ENCODE results near the gene LHX6. TPM values are rescaled to one million over a fixed set of nuclear protein-coding genes. Genes with fewer than 3 reads are reported as not detected.

Gene LHX6
- total and polyA plus RNA-seq, 2 experiments from 2014 or later: 1.0 to 1.2 TPM

GRCh38 chr9:122254761-122255160 lies 26.0 kb upstream of the LHX6 start:
- H3K36me3 Mint-ChIP-seq (ENCODE audit: low read depth): peaks cover 26% of the 10 kb centered on the region
- H3K9me2 ChIP-seq (ENCODE audit: insufficient read depth): no peaks in the 10 kb centered on the region
- no peak overlapping the region for H3K27ac Mint-ChIP-seq
- H3K4me1 ChIP-seq (ENCODE audit: insufficient read depth): peaks cover 52% of the 10 kb centered on the region
- H3F3A ChIP-seq (replicated peaks; ENCODE audit: low read depth): no peaks in the 10 kb centered on the region; the same call in 1 of the 2 replicates
- no peak; the same call in 2 of the 3 replicates for ATAC-seq
- H3K4me1 Mint-ChIP-seq: peaks cover 29% of the 10 kb centered on the region
- no peak overlapping the region for H3K4me3 ChIP-seq
- H3K27me3 Mint-ChIP-seq (ENCODE audit: insufficient read depth, low read depth, poor library complexity): peaks cover 1% of the 10 kb centered on the region
- peaks cover 12% of the 10 kb centered on the region for H3K79me2 ChIP-seq (replicated peaks; ENCODE audit: insufficient read depth)
- H3K9me3 Mint-ChIP-seq: no peaks in the 10 kb centered on the region
- peaks cover 15% of the 10 kb centered on the region; the same call in 1 of the 2 replicates for H3K36me3 ChIP-seq (ENCODE audit: insufficient read depth)
- DNase-seq (ENCODE audit: low spot score): no peak
- TF ChIP-seq EZH2 (IDR thresholded peaks at IDR 0.05; ENCODE audit: low read depth, unreplicated experiment): no peak
- no peak for TF ChIP-seq ZNF331 (CRISPR knock-in tag; IDR thresholded peaks at IDR 0.05; ENCODE audit: low read depth)
- TF ChIP-seq ZNF114 (CRISPR knock-in tag; IDR thresholded peaks at IDR 0.05): no peak
- TF ChIP-seq NANOG (IDR thresholded peaks at IDR 0.05; ENCODE audit: borderline replicate concordance): no peak
- no peak for TF ChIP-seq CTCF (conservative IDR thresholded peaks at IDR 0.05; ENCODE audit: low read depth in 2 of 2)
- no peak for TF ChIP-seq CREB1 (CRISPR knock-in tag; IDR thresholded peaks at IDR 0.05; ENCODE audit: low read depth)
- no peak for TF ChIP-seq JUNB (IDR thresholded peaks at IDR 0.05; ENCODE audit: unreplicated experiment)
- TF ChIP-seq POLR2AphosphoS5 (IDR thresholded peaks at IDR 0.05; ENCODE audit: low read depth): no peak
- no peak for TF ChIP-seq ZNF462 (CRISPR knock-in tag; IDR thresholded peaks at IDR 0.05)
- TF ChIP-seq REST (IDR thresholded peaks at IDR 0.05; ENCODE audit: unreplicated experiment): no peak
- TF ChIP-seq EZH2phosphoT487 (IDR thresholded peaks at IDR 0.05; ENCODE audit: unreplicated experiment): no peak
- no peak for TF ChIP-seq STAT1 (IDR thresholded peaks at IDR 0.05; ENCODE audit: unreplicated experiment)
- no peak for TF ChIP-seq ETS1 (IDR thresholded peaks at IDR 0.05)
- no peak overlapping the region for H2AFZ ChIP-seq
- peak overlapping the region; percentile 65 for H3K4me2 ChIP-seq
- no peaks in the 10 kb centered on the region for H3K27me3 ChIP-seq (ENCODE audit: insufficient read depth)
- H4K20me1 ChIP-seq (replicated peaks; ENCODE audit: insufficient read depth): no peaks in the 10 kb centered on the region
- H3K27ac ChIP-seq (ENCODE audit: low read depth): peak overlapping the region; percentile 79
- H3K4me3 Mint-ChIP-seq: no peak overlapping the region

Measured in GM23338 (cell line).